GM20431 (cell line): Measurements from ENCODE around the gene ASTN2.
"Not testable (repeated sequence)": the region's sequence is repeated elsewhere in the genome, so short reads cannot be mapped to it uniquely, and the experiment has no call there.

ENCODE experiments used
- in situ Hi-C: fragments of 300-500 bp; cut with MseI, MboI; formaldehyde crosslinking; loops from one replicate; pipeline ENCODE4 v1.15.0; 2020; ENCODE audit warnings: low sequenced_read_pairs; ENCODE audit not compliant: unreplicated experiment

ASTN2 gene

GRCh38 chr9:116901260-116901659, 513.6 kb downstream of the ASTN2 start:
- in situ Hi-C loops: no loop called here

- in situ Hi-C loops: no loop called here
Observed at GRCh38 chr9:116900543-116900942, 514.3 kb downstream of the ASTN2 start.

- in situ Hi-C loops: no loop called here
Observed at GRCh38 chr9:116900007-116900367, 514.9 kb downstream of the ASTN2 start.

- in situ Hi-C loops: no loop called here
Observed at GRCh38 chr9:116899337-116900006, 515.4 kb downstream of the ASTN2 start.

- in situ Hi-C loops: not testable (repeated sequence)
Observed at GRCh38 chr9:116898131-116898530, 516.7 kb downstream of the ASTN2 start.

- in situ Hi-C loops: no loop called here
Observed at GRCh38 chr9:116897201-116897600, 517.7 kb downstream of the ASTN2 start.

- in situ Hi-C loops: no loop called here
Observed at GRCh38 chr9:116895961-116896360, 518.9 kb downstream of the ASTN2 start.

GRCh38 chr9:116891424-116891823, 523.4 kb downstream of the ASTN2 start:
- in situ Hi-C loops: no loop called here

- in situ Hi-C loops: not testable (repeated sequence)
Observed at GRCh38 chr9:116888476-116888875, 526.4 kb downstream of the ASTN2 start.

- in situ Hi-C loops: no loop called here
Observed at GRCh38 chr9:116888066-116888465, 526.8 kb downstream of the ASTN2 start.

GRCh38 chr9:116883676-116884075, 531.2 kb downstream of the ASTN2 start:
- in situ Hi-C loops: no loop called here

GRCh38 chr9:116877072-116877471, 537.8 kb downstream of the ASTN2 start:
- in situ Hi-C loops: no loop called here

- in situ Hi-C loops: no loop called here
Observed at GRCh38 chr9:116875576-116875975, 539.3 kb downstream of the ASTN2 start.

GRCh38 chr9:116873937-116874914, 540.6 kb downstream of the ASTN2 start:
- in situ Hi-C loops: loop anchor here (25.0 kb wide), 1 partner anchor 137 kb away; no protein-coding TSS in a partner anchor

- in situ Hi-C loops: loop anchor here (25.0 kb wide), 1 partner anchor 136 kb away; no protein-coding TSS in a partner anchor
Observed at GRCh38 chr9:116873491-116873890, 541.4 kb downstream of the ASTN2 start.

GRCh38 chr9:116870566-116870965, 544.3 kb downstream of the ASTN2 start:
- in situ Hi-C loops: loop anchor here (25.0 kb wide), 1 partner anchor 133 kb away; no protein-coding TSS in a partner anchor

GRCh38 chr9:116868201-116868600, 546.7 kb downstream of the ASTN2 start:
- in situ Hi-C loops: loop anchor here (25.0 kb wide), 1 partner anchor 131 kb away; no protein-coding TSS in a partner anchor

- in situ Hi-C loops: loop anchor here (25.0 kb wide), 1 partner anchor 124 kb away; no protein-coding TSS in a partner anchor
Observed at GRCh38 chr9:116861321-116861720, 553.5 kb downstream of the ASTN2 start.

GRCh38 chr9:116860509-116861120, 554.2 kb downstream of the ASTN2 start:
- in situ Hi-C loops: loop anchor here (25.0 kb wide), 1 partner anchor 123 kb away; no protein-coding TSS in a partner anchor

- in situ Hi-C loops: loop anchor here (25.0 kb wide), 1 partner anchor 122 kb away; no protein-coding TSS in a partner anchor
Observed at GRCh38 chr9:116859763-116860162, 555.1 kb downstream of the ASTN2 start.
